Measurements from ENCODE around the gene UBE2A.
A peak's percentile ranks its signal among the peaks of the same experiment; 100 is the strongest.

DNA sequence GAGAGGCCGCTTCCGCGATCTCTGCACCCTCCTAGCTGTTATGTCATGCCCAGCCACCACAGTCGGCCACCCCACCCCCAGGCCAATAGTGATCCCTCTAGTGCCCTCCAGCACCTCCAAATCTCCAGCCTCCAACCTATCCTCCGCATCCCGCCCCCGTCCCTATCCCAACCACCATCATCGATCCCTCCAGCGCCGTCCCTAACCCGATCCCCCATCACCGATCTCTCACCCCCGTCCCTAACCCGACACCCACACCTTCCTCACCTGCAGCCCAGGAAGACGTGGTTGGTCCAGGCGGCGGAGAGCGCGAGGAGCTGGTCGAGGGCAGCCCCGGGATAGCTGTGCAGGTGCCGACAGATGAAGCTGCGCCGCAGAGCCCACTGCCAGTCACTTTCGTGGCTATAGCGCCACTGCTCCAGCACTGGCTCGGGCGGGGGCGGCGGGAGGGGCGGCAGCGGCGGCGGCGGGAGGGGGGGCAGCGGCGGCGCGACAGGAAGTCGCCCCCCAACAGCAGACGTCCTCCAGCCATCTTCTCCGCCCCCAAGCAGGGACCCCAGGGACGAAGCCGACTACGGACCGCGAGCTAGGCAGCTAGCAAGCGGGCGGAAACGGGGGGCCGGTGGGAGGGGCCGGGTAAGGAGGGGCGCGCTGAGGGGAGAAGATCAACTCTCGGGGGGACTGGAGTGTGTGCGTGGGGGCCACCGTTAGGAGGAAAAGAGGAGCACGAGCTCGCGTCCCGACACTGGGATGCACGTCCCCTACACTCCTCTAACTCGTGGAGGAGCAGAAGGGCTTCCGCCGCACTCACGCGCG is 31.3 kb downstream of the UBE2A start:
- TF ChIP-seq, protein P1, sequence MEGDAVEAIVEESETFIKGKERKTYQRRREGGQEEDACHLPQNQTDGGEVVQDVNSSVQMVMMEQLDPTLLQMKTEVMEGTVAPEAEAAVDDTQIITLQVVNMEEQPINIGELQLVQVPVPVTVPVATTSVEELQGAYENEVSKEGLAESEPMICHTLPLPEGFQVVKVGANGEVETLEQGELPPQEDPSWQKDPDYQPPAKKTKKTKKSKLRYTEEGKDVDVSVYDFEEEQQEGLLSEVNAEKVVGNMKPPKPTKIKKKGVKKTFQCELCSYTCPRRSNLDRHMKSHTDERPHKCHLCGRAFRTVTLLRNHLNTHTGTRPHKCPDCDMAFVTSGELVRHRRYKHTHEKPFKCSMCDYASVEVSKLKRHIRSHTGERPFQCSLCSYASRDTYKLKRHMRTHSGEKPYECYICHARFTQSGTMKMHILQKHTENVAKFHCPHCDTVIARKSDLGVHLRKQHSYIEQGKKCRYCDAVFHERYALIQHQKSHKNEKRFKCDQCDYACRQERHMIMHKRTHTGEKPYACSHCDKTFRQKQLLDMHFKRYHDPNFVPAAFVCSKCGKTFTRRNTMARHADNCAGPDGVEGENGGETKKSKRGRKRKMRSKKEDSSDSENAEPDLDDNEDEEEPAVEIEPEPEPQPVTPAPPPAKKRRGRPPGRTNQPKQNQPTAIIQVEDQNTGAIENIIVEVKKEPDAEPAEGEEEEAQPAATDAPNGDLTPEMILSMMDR (IDR thresholded peaks at IDR 0.05): 0 out of 2 replicates have a peak, but pooled peaks have one; percentile 6
- TF ChIP-seq ZFX (IDR thresholded peaks at IDR 0.05; ENCODE audit: borderline replicate concordance): no peak
